Activated CD8-positive, alpha-beta memory T cell treated with anti-CD3 and anti-CD28 coated beads, Interleukin-2, amount 50 U/mL, for 4 hours (primary cell): ENCODE results near the gene VWF.
A peak's percentile ranks its signal among the peaks of the same experiment; 100 is the strongest.
"Not testable (repeated sequence)": the region's sequence is repeated elsewhere in the genome, so short reads cannot be mapped to it uniquely, and the experiment has no call there.

Source experiments
- DNase-seq: peaks from one replicate; pipeline ENCODE4 v3.0.0-alpha.2; 2020

Gene VWF

DNA sequence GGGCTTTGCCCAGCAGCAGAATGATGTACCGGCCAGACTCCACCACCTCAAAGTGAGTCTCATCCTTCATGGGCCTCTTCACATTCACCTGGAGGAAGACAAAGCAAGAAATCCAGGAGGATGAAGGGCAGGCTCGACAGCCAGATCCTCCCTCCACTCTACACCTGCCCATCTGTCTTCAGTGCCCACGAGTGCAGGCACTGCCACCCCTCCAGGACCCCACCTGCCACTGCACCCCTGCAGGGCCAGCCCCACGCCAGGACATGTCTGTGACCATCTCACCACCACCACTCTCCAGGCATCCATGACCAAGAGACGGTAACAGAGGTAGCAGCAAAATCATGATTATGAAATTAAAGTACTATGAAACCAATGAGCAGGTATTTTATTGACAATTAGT lies 95.1 kb downstream of the VWF start:
- no peak for DNase-seq

DNA sequence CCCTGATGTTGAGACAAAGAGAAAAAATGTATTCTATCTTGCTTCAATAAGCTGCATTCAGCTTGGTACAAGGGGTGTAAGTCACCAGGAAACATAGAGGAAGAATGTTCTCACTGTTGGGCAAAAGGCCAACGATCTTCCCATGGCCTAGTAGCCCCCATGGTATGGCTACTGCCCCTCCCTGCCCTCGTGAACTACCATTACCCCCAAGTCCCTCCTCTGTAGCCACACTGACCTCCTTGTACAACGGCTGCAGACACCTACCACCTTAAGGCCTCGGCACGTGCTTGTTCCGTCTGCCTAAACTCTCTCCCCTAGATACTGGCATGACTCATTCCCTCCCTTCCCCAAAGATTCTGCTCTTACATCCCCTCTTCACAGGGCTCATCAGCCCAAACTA lies 97.5 kb downstream of the VWF start:
- DNase-seq = no peak

DNA sequence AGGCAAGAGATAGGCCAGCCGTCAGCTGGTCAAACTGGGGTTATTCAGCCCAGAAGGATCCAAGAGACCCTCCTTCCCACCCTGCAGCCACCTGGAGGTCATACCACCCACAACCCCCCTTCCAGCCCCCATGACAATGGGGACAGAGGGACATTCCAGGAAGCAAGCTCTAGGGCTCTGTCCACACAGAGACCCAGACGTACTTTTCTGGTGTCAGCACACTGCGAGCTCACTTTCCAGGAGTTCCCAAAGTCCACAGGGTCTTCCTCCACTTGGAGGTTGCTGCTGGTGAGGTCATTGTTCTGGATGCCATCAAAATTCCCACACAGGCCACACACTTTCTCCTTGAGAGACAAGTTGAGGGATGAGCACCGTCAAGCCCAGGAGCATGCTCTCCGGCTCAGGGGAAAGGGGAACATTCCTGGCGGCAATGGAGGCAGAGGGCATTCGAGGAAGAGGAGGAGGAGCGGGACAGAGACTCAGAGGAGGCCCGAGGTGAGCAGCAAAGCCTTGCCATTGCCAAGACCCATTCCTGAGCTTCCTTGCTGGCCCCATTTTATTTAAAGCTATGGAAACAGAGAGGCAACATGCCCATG lies 98.7 kb downstream of the VWF start:
- not testable (repeated sequence) for DNase-seq

DNA sequence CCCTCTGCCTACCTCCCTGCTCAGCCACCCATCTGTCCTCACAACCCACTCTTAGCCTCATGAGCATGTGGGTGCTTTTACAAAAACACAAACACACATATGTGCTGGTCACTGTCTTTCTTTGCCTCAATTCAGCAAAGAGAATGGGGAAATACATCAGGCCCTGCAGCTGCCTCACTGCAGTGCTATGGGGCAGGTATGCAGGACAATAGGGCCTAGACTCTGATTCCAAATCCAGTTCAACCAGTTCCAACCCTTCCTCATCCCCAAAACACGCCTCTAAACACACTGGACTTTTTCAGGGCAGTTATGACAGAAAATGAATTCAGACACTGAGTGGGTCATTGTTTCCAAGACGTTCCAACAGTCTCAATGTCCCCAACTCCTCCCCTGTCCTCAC lies 100.4 kb downstream of the VWF start:
- not testable (repeated sequence) for DNase-seq

DNA sequence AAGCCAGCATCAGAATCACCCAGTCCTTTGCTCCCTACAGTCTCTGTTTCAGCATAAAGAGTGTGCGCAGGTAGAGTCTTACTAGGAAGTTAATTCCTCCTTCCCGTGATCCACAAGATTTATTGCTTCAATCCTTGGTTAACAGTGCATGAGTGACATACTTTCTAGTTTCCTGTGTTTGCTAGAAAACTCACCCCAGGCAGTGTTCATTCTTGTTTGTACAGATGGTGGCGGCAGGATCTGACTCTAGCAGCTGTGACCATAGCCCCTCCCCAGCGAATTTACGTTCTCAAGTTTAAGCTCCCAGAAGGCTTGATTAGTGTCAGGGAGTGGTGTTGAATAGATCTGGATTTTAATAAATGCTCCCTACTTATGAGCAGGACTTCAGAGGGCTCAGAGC lies 103.5 kb downstream of the VWF start:
- DNase-seq = no peak

DNA sequence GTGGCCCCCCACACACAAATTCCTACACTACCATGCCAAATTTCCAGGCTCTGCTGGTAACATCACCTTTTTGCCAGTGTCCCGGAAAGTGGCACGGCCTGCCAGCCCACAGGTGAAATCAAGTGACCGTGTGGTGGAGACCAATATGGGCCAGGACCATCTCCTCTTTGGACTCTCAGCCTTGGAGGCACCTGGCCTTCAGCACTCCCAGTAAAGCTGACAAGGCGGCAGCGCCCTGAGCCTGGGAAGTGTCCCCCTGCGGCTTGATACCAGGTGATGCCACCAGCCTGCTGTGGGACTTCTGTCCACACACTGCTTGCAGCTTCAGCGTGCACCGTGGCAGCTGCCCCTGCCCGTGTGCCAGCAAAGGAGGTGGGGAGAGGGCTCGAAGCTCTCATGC lies 104.0 kb downstream of the VWF start:
- not testable (repeated sequence) for DNase-seq

DNA sequence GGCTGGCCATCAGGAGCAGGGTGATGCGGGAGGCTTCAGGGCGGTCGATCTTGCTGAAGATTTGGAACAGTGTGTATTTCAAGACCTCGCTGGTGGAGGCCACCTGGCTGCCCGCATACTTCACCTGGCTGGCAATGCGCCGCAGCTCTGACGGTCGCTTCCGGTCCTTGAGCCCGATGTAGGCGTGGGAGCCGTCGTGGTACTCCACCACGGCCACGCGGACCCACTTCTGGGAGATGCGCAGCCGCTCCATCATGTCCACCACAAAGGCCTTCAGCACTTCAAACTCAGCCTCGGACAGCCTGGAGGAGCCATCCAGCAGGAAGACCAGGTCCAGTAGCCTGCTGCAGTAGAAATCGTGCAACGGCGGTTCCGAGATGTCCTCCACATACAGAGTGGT lies 105.2 kb downstream of the VWF start:
- not testable (repeated sequence) for DNase-seq

DNA sequence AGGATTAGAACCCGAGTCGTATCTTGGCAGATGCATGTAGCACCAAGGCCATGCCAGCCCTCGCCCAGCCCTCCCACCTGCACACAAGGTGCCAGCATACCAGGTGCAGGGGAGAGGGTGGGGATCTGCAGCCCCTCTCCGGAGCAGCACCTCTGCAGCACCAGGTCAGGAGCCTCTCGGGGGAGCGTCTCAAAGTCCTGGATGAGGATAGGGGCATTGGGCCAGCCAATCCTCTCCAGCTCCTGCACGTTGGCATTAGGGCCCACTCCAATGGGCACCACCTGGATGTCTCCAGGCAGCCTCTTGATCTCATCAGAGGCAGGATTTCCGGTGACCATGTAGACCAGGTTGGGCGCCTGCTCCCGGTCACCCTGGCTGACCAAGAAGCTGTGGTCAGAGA lies 106.2 kb downstream of the VWF start:
- no peak for DNase-seq

DNA sequence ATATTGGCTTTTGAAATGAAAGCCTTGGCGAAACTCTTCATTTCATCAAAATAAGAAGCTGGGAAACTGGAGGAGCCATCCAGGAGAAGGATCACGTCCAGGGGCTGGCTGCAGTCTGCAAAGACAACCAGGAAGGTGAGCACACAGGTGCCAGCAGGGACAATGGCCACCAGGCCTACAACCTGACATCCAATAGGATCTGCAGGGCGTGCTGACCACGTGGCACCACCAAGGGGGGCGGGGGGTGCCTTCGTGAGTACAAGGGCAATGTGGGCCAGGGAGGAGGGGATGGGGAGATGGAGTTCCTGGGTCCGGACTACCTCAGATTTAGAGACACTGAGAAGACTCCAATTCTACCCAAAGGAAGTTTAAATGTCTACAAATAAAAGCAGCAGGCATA lies 107.7 kb downstream of the VWF start:
- no peak for DNase-seq

DNA sequence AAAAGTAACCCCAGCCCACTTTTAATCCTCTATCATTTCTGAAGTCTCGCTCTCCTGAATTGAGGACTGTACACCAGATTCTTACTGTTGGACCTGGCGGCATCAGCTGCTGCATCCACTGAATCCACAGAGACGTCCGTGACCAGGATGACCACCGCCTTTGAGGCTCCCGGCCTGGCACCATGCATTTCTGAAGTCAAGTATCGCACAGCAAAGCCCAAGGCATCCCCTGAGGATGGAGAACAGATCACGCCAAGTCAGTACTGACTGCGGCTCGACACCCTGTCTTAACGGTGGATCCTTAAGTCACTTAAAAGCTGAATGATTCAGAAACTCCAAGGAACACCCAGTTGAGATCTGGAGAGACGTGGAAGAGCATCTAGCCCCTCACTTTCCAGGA lies 108.5 kb downstream of the VWF start:
- DNase-seq = not testable (repeated sequence)

DNA sequence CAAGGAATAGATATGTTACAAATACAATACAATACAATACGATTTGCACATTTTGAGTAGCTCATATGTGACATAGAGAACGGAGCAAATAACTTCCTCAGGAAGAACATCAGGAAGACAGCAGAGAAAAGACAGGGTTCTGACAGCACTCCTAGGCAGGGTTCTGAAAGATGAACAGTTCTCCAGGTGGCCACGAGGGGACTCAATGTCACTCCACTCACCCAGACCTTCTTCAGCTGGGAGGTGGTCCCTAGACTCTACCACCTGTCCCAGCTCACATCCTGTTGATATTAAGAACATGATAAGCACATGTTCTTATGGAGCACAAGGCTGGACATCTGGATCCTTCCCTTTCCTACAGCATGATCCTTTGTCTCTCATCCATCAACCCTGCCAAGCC lies 109.2 kb downstream of the VWF start:
- not testable (repeated sequence) for DNase-seq

DNA sequence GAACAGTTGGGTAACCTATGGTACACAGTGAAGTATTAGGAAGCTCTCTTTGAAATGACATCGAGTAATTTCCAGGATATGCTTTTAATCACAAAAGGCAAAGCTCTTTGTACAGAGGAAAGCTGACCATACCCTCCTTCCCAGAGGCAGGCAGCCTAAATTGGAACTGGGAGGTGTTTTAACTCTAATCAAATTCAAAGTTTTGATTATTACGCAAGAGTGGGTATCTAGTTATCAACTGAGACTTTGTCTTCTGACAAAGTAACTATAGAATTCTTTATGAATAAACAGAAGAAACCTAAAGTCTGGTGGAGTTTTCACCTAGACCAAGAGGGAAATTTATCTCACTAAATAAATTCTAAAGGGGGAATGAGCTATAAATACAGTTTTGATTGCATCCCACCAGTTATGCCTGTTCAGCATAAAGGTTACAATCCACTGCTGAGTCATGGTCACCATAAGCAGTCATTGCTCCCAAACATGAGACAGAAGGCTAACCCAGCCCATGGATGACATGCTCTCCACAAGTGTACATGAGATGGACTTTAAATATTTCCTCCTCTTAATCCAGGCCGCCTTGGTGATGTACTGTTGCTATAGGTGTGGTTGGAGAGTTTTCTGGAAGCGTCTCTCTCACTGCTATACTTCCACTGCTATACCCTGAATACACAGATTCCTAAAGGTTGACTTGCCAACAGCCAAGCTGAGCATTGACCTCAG lies 113.7 kb downstream of the VWF start:
- DNase-seq = not testable (repeated sequence)

DNA sequence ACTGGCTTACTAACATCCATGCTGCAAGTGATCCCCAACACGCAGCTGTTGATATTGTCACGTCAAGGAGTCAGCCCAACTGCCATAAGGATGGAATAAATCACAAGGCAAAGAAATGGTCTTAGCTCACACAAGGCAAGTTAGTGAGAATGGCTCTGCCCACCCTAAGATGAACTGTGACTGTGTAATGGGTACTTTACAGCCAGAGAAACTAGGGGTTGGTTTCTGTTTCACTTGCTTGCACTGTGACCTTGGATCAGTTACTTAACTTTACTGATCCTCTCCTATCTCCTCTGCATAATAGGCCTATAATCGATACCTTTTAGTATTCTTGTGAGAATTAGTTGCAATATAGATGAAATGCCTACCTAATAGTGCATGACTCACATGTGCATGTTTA lies 127.2 kb downstream of the VWF start:
- no peak for DNase-seq

DNA sequence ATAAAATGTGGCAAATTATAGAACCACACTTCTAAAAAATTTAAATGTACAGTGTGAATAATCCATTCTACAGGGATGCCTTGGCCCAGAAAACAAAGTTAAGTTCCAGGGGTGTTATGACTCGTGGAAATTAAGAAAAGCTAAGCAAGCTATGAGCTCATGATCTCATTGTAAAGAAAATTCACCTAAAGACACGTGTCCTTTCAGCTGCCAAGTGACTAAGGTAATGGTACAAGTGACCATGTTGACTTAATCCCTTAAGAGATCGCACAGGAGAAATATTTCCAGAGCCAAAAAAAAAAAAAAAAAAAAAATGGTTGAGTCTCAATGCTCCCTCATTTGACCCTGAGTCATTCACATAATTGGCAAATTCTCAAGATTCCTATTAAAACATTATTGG lies 128.0 kb downstream of the VWF start:
- no peak for DNase-seq

DNA sequence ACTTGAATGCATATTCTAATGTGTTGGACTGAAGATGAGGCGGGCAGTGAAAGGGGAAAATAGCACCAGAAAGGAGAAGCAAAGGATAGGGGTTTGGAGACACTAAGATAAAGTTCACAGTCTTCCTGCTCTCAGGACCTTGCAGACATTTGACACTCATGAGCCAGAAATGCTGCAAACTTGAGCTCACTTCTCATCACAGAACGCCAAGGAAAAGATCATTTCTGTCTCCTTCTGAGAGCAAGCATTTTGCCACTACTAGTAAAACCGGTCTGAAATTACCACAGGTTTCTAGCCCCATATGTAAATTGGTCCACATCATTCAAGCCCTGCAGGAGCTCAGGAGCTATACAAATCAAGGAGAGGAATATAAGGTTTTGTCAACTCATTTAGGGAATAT lies 134.8 kb downstream of the VWF start:
- no peak for DNase-seq

DNA sequence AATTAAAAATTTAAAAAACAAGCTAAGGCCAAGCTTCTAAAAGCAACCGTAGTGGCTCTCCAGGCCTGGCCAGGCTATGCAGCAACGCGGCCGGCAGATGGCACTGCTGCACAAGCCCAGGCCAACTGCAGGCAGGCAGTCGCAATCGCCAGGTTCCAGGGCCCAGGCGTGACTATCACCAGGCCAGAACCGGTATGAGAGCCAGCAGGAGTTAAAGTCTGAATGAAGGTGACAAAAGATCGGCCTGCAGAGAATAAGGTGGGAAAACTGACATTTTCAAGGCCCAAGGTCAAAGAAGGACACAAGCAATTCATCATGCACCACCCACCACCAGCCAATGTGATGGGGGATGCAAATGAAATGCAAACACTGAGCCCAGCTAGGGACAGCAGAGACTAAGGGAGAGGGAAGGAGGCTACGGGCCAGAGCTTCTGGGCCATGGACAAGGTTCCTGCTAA lies 135.8 kb downstream of the VWF start:
- peak; percentile 70 for DNase-seq

DNA sequence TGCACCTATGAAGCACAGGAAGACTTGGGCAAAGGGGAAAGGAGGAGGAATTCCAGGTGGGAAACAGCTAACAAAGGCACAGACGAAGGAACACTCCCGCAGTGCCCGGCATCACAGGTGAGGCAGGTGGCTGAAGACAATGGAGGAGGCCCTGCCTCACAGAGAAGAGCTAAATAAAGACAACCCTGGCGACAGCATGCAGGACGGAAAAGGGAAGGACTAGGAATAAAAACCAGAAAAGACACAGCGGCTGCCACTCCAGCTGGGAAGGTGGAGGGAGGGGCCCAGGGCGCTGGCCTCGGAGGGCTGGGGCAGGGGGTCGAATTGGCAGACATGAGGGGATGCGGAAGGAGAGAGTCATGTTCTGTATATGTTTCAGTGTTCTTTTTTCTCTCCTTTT lies 136.4 kb downstream of the VWF start:
- no peak for DNase-seq

DNA sequence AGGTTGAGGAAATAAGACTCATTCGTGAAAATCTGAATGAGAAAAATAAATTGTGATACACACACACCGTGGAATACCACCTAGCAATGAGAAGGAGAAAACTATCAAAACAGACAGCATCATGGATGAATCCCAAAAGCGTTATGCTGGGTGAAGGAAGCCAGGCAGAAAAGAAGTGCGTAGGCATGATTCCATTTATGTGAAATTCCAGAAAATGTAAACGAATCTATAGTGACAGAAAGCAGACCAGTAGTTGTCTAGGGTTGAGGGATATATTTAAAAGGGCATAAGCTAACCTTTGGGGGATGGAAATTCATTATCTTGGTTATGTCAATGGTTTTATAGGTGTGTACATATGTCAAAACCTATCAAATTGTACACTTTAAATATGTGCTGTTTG lies 136.9 kb downstream of the VWF start:
- DNase-seq = no peak

DNA sequence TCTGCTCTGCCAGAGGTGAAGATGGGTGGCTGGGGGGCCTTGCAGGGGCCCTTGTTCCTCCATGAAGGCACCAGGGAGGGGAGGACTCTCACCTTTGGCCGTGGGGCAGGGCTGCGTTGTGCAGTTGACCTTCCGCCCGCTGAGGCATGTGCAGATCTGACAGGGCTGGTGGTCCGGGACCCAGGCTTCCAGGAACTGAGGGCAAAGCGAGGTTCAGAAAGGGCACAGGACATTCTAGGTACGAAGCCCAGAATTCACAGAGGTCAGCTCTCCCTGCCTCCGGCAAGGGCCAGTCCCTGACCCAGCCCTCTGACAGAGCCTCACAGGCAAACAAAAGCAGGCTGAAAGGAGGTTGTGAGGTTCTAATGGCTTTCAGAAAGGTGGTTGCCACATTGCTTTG lies 139.0 kb downstream of the VWF start:
- DNase-seq = no peak

DNA sequence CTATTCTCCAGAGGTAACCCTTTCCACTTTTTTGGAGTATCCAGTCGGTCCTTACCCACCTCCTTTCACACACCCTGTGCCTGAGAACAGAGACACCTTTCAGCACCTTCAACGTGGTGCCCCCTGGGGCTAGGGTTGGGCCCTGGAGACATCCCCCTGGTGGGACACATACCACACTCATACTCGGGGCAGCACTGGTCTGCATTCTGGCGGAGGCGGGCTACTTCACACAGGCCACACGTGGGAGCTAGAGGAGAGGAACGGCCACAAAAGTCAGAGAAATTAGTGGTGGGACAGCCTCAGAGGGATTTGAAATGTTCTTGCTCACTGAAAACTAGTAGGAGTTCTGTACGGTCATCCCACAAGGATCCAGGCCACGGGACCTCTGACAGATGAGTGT lies 139.6 kb downstream of the VWF start:
- DNase-seq = no peak

DNA sequence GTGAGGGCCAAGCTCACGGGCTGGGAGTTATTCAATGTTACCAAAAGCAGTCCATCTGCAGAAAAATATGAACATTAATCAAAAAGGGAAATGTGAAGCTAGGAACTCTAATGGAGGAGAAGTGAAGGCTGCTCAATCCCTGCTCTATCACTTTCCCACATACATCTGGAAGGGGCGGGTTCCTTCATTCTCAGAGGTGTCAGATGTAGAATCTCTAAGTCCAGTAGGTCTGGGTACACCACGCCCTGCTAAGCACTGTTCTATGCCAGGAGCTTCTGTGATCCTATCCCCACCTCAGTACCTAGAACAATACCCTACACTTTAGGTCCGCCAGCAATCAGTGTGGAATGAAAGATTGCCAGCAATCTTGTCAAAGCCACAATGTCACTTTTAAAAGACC lies 142.4 kb downstream of the VWF start:
- DNase-seq = no peak

DNA sequence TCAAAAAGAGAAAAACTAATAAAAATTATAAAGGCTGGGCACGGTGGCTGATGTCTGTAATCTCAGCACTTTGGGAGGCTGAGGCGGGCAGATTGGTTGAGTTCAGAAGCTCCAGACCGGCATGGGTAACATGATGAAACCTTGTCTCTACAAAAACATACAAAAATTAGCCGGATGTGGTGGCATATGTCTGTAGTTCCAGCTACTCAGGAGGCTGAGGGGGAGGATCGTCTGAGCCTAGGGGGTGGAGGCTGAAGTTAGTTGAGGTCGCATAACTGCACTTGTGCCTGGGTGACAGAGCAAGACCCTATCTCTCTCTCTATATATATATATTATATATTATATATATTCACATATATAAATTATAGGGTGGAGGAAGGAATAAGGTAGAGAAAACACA lies 146.9 kb downstream of the VWF start:
- no peak for DNase-seq

DNA sequence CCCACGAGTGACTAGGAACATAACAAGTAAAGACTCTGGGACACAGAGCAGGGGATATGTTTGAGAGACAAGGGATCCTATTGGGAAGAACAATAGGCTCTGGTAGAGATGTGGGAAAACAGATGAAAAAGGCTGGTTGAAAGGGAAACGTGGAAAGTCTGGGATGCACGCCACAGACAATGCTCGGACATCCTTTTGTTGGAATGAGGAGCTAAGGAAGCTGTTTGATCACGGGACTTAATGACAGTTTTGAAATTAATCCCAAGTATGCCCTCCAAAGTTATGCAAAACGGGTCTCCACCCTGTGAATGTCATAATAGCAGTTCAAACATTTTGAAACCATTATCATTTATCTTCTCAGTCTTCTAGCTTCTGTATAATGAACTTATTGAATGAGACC lies 147.8 kb downstream of the VWF start:
- no peak for DNase-seq

DNA sequence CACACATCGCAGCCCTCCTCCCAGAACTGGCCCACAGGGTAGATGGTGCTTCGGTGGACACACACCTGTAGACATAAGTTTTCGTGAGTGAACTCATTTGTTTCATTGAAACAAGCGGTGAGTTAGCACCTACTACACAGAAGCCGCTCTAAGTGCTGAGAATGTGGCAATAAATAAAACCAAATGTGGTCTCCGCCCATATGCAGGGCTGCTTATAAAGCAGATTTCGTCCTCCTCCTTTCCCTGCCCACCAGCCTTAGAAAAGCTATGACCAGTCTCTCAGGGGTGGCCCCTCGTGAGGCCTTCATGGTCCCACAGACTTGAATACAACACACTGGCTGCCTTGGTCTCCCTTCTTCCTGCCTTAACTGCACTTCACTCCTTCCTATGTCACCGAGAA lies 148.3 kb downstream of the VWF start:
- DNase-seq = no peak

DNA sequence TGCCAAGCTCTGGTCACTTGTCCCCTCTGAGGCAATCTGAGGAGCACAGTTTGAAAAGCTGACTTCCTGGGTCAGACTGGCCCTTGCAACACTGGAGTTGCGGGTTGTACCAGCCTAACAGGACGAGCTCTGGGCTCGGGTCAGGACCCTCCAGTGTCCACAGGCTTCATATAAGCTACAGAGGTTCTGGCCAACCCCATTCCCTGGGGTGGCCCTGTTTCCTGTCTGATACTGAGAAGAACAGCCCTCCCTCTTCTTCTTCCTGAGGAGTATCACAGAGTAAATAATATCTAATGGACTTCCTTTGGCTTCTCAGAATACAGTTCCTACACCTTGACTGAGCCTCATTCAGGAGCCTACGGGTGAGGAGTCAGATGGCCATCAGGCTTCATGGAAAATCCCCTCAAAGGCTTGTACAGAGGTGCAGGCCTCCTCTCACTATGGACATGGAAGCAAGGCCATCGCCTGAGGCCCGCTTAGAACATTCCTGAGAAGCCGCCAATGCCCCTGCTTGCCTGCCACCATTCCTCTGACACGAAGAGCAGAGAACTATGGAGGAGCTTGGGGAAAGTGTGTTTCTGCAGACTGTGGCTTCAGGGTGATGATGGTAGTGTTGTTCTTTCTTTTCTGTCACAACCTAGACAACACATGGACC lies 150.9 kb downstream of the VWF start:
- DNase-seq = no peak
